ENCODE measurements around the gene CFAP77.

The CFAP77 gene

GRCh38 chr9:132606066-132606465 is 196.1 kb downstream of the CFAP77 start:
- DNase-seq: no peak

DNA sequence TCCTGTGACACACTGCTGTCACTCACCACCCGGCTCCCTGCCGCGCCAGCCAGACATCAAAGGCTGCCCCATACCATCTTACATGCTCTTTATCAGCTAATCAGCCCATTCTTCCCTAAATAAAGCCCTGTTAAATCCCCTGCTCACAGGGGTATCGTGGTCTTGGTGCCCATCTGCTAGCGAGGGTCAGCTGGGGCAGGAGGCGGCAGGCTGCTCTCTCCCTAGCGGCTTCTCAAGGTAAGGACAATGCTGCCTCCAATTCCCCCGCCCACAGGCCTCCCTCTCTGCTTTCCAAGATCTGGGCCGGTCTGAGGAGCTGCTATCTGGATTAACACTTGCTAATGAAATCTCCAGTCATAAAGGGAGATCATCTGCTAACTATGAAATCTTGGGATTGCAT is 199.2 kb downstream of the CFAP77 start:
- DNase-seq: peak; percentile 65

DNA sequence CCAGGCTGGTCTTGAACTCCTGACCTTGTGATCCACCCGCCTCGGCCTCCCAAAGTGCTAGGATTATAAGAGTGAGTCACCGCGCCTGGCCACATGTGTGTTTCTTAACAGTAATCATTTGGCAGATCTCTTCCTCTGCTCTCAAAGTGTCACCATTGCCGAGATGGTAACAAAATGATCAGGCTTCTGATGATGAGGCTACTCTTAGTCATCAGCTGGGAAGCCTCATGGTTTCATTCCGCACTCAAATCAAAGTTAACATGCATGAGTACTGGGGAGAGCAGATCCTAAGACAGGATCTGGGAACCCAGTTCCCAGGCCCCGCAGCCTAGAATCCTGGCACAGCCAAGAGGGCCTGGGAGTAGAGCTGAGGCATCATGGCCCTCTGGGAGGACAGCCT is 199.8 kb downstream of the CFAP77 start:
- no peak for DNase-seq

DNA sequence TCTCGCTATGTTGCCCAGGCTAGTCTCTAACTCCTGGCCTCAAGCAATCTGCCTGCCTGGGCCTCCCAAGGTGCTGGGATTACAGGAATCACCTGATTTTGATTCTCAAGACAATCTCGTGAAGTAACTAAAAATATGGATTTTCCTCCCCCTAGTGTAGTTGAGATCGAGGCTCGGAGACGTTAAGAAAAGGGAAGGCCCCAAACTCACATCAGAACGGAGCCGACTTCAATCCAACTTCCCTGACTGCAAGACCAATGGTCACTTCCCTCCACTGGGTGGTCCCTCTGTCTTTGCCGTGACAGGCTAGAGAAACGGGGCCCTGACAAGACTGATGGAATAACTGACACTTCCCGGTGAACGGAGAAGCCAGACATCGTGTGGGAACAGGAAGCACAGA is 200.7 kb downstream of the CFAP77 start:
- DNase-seq: no peak

GRCh38 chr9:132614324-132614723 is 204.3 kb downstream of the CFAP77 start:
- DNase-seq: no peak

DNA sequence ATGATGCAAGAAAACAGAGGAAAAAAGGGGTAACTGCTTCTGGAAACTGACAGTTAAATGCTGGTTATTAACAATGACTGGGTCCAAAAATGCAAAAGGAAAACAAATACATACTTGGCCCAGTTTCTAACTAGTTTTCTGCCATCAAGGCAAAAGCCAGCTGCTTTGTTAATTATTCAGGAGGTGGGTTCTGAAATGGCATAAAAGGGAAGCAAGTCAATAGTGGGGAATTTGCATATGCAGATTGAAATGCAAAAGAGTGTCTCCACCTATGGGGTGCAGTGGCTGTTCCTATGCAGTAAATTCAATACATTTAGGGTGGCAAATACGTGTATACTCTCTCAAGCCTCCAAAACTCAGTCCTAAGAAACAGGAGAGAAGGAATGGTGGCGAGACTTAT is 205.8 kb downstream of the CFAP77 start:
- no peak for DNase-seq

DNA sequence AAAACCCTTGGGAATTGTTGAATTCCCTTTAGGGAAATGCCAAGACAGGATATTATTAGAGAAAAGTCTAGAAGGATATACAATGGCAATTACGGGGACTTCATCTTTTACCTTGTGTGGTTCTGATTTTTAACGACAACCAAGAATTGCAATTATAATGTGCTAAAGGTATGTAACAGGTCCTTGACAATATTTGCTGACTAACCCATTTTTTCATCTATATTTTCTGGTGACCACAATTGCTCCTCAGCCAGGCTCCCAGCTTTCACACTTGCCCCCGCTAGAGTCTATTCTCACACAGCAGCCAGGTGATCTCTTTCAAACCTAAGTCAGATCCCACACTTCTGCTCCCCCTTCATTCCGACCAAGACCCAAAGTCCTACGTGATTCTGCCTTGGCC is 206.7 kb downstream of the CFAP77 start:
- DNase-seq: no peak

DNA sequence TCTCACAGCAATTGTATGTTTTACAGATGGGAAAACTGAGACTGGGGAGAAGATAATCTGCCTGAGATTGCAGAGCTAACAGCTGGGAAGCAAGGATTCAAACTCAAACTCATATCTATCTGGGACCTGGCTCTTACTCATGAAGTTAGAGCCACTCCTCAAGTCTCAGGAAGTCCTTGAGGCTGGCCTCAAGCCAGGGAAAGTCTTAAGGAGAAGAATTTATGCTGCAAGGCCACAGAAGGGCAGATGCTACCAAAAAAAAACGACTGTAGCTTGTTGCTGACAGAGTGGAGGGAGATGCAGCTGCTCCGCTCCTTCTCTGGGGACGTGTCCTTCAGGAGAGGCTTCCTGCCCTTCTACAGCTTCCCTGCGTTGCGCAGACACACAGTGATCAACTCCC is 212.1 kb downstream of the CFAP77 start:
- peak; percentile 5 for DNase-seq

Data from NCI-H82 (cell line).